Stimulated activated naive CD4-positive, alpha-beta T cell (primary cell): ENCODE measurements around the gene GCDH.
"Not testable (repeated sequence)": the region's sequence is repeated elsewhere in the genome, so short reads cannot be mapped to it uniquely, and the experiment has no call there.

Experiments used
- DNase-seq, 6 experiments: peaks; one replicate each; lab custom pipeline; 2025; lab: John Stamatoyannopoulos, UW

Gene GCDH

GRCh38 chr19:12890787-12891552 is at the start of gene GCDH:
Gene GCDH, plus strand, starts transcription at chr19:12891160. Its CDS starts 145 bp downstream, at chr19:12891305.
- DNase-seq = peak; percentile 92 to 97 (median 96)

- no peak for DNase-seq
Observed at GRCh38 chr19:12842511-12842910, 48.4 kb upstream of the GCDH start.

GRCh38 chr19:12843328-12843727 is 47.6 kb upstream of the GCDH start:
- DNase-seq = no peak

GRCh38 chr19:12843999-12844732 is 46.8 kb upstream of the GCDH start:
- no peak for DNase-seq

GRCh38 chr19:12846613-12847012 is 44.3 kb upstream of the GCDH start:
- not testable (repeated sequence) for DNase-seq

GRCh38 chr19:12847159-12848139 is 43.5 kb upstream of the GCDH start:
- peak; percentile 41 to 80 (median 74) for DNase-seq

- no peak for DNase-seq
Observed at GRCh38 chr19:12856653-12857052, 34.3 kb upstream of the GCDH start.

- DNase-seq = no peak
Observed at GRCh38 chr19:12858041-12858928, 32.7 kb upstream of the GCDH start.

GRCh38 chr19:12859546-12859945 is 31.4 kb upstream of the GCDH start:
- DNase-seq = no peak

- no peak for DNase-seq
Observed at GRCh38 chr19:12864143-12864542, 26.8 kb upstream of the GCDH start.

GRCh38 chr19:12864721-12865715 is 25.9 kb upstream of the GCDH start:
- DNase-seq = no peak

GRCh38 chr19:12865746-12866415 is 25.1 kb upstream of the GCDH start:
- no peak for DNase-seq

- DNase-seq = no peak
Observed at GRCh38 chr19:12866416-12867119, 24.4 kb upstream of the GCDH start.

GRCh38 chr19:12867120-12868099 is 23.6 kb upstream of the GCDH start:
- peak; percentile 33 to 78 (median 66) for DNase-seq

- DNase-seq = peak in 1 of 6 experiments; percentile 6
Observed at GRCh38 chr19:12868540-12869112, 22.3 kb upstream of the GCDH start.

GRCh38 chr19:12871681-12872080 is 19.3 kb upstream of the GCDH start:
- no peak for DNase-seq

GRCh38 chr19:12872255-12872654 is 18.7 kb upstream of the GCDH start:
- no peak for DNase-seq
